NCI-H1048 (cell line): ENCODE measurements around the gene C1orf105.
A peak's percentile ranks its signal among the peaks of the same experiment; 100 is the strongest.
"Not testable (repeated sequence)": the region's sequence is repeated elsewhere in the genome, so short reads cannot be mapped to it uniquely, and the experiment has no call there.

Source experiments
- DNase-seq: peaks from one replicate; lab custom pipeline; 2025; lab: John Stamatoyannopoulos, UW

Gene C1orf105

GRCh38 chr1:172427191-172427590 lies 6.7 kb downstream of the C1orf105 start:
- no peak for DNase-seq

- peak; percentile 23 for DNase-seq
These were observed 9.0 kb downstream of the C1orf105 start for GRCh38 chr1:172429331-172430127.

GRCh38 chr1:172430128-172430454 lies 9.6 kb downstream of the C1orf105 start:
- DNase-seq = no peak

GRCh38 chr1:172431204-172431603 lies 10.7 kb downstream of the C1orf105 start:
- no peak for DNase-seq

- no peak for DNase-seq
These were observed 11.3 kb downstream of the C1orf105 start for GRCh38 chr1:172431721-172432192.

- DNase-seq = not testable (repeated sequence)
These were observed 16.7 kb downstream of the C1orf105 start for GRCh38 chr1:172437183-172437582.

GRCh38 chr1:172442404-172442803 lies 21.9 kb downstream of the C1orf105 start:
- no peak for DNase-seq

GRCh38 chr1:172442843-172443565 lies 22.5 kb downstream of the C1orf105 start:
- no peak for DNase-seq

- peak; percentile 96 for DNase-seq
These were observed 23.4 kb downstream of the C1orf105 start, which contains the start of gene PIGC for GRCh38 chr1:172443666-172444453. PIGC (minus strand) TSS chr1:172444069; CDS start chr1:172442622, 1,447 bp downstream.

GRCh38 chr1:172446547-172446946 lies 26.1 kb downstream of the C1orf105 start:
- no peak for DNase-seq

- no peak for DNase-seq
These were observed 27.2 kb downstream of the C1orf105 start for GRCh38 chr1:172447641-172448040.

- DNase-seq = no peak
These were observed 28.6 kb downstream of the C1orf105 start for GRCh38 chr1:172448995-172449584.

GRCh38 chr1:172449585-172450523 lies 29.4 kb downstream of the C1orf105 start:
- peak; percentile 26 for DNase-seq

GRCh38 chr1:172450524-172450885 lies 30.0 kb downstream of the C1orf105 start:
- DNase-seq = no peak

- no peak for DNase-seq
These were observed 30.5 kb downstream of the C1orf105 start for GRCh38 chr1:172451002-172451443.

- no peak for DNase-seq
These were observed 32.2 kb downstream of the C1orf105 start for GRCh38 chr1:172452536-172453152.

- DNase-seq = no peak
These were observed 32.7 kb downstream of the C1orf105 start for GRCh38 chr1:172453153-172453545.

- DNase-seq = no peak
These were observed 33.1 kb downstream of the C1orf105 start for GRCh38 chr1:172453607-172454006.

GRCh38 chr1:172455451-172455850 lies 35.0 kb downstream of the C1orf105 start:
- no peak for DNase-seq

- no peak for DNase-seq
These were observed 35.9 kb downstream of the C1orf105 start for GRCh38 chr1:172456344-172456769.
